ENCODE results near the gene CAMSAP1.

Gene CAMSAP1

DNA sequence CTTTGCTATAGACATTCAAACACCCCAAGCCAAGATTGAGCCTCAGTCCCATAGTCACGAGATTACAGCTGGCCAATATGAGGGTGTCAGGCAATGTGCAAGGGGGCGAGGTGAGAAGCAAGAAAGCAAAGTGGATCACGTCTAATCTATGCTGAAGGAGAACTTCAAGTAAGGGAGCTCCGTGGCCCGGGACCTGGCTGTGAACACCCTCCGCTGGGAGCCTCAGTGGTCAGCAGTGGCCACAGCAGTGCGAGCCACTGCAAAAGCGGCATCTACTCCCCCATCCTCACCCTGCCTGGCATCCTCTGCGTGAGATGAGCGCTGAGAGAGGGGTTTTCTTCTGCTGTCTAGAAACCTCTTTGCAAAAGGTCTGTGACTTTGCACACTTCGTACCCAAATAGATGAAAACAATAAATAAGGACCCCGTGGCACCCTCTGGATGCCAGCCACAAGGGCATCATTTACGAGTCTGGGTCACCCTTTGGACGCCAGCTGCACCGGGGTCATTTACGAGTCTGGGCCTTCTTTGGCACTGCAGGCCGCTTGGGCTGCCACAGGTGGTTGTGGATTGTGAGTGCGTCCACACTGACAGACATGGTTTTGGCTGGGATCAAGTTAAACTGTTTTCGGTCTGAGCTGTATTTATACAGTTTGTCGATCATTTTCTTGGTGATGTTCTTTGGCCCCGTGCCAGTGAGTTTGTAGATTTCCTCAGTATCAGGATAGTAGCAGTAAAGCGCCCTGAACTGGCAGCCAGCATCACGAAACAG is 96.4 kb downstream of the CAMSAP1 start:
- no peak overlapping the region for H3K4me3 ChIP-seq (ENCODE audit: low read length)
- TF ChIP-seq ZNF274 (IDR thresholded peaks at IDR 0.05; ENCODE audit: low read depth, low read length): no peak

DNA sequence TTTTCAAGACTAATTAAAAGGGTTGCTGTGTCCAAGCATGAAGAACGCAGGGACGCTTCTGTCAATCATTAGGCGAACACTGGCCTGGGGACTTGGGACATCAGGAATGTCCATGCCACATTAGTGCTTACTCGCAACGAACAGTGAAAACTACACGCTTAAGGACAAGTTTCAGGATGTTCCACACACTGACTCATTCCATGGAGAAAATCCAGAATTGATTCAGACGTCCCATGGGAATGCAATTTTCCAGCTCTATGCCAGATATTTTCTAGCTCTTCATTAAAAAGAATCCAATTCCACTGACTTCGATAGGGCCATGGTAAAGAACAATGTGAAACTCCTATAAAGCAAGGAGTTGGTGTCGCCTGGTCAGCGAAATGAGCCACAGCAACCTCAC is 98.2 kb downstream of the CAMSAP1 start:
- no peak overlapping the region for H3K4me3 ChIP-seq (ENCODE audit: low read length)
- no peak for TF ChIP-seq ZNF274 (IDR thresholded peaks at IDR 0.05; ENCODE audit: low read depth, low read length)

- TF ChIP-seq ZNF274 (IDR thresholded peaks at IDR 0.05; ENCODE audit: low read depth, low read length): no peak
- H3K4me3 ChIP-seq (ENCODE audit: low read length): no peak overlapping the region
Measured at GRCh38 chr9:135805422-135806022, 101.8 kb downstream of the CAMSAP1 start.

GRCh38 chr9:135804581-135805421 is 102.5 kb downstream of the CAMSAP1 start:
- H3K4me3 ChIP-seq (ENCODE audit: low read length): no peak overlapping the region
- no peak for TF ChIP-seq ZNF274 (IDR thresholded peaks at IDR 0.05; ENCODE audit: low read depth, low read length)

DNA sequence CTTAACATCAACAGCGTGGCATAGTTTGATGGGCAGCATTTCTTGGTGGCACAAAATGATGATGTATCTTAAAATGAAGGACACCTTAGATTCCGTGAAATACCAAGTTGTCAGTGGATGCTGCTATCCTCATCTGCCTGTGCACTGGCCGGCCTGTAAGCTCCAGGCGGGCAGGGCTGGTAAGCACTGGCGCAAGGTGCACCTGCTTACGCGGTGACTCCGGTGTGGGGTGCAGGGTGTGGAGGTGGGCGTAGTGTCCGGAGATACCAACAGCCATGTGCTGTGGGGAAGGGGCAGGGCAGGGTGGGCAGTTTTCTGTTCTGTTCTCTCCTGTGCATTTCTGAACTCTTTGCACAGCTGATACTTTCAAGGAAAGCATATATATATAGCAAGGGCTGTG is 103.9 kb downstream of the CAMSAP1 start:
- no peak for TF ChIP-seq ZNF274 (IDR thresholded peaks at IDR 0.05; ENCODE audit: low read depth, low read length)

GRCh38 chr9:135802876-135803419 is 104.4 kb downstream of the CAMSAP1 start:
- no peak overlapping the region for H3K4me3 ChIP-seq (ENCODE audit: low read length)
- TF ChIP-seq ZNF274 (IDR thresholded peaks at IDR 0.05; ENCODE audit: low read depth, low read length): no peak

More for the DNA sequence above, 103.9 kb downstream of the CAMSAP1 start:
- no peak overlapping the region for H3K4me3 ChIP-seq (ENCODE audit: low read length)

- no peak for TF ChIP-seq ZNF274 (IDR thresholded peaks at IDR 0.05; ENCODE audit: low read depth, low read length)
Measured at GRCh38 chr9:135801070-135801469, 106.3 kb downstream of the CAMSAP1 start.

DNA sequence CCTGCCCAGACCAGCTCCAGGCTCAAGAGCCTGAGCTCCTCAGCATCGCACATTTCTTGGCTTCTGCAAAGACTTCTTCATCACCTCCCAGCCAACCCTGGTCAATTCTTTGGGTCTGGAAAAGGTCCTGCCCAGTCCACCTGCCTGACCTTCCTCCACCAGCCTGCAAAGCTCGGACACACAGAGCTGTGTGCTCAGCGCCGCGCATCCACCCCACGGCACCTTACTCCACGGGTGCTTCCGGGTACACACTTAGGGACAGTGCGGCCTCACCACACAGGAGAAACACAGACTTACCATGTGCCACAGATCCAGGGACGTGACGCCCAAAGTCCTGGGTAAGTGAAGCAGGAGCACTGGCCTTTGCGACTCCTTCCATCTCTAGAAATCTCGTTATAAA is 108.1 kb downstream of the CAMSAP1 start:
- no peak overlapping the region for H3K4me3 ChIP-seq (ENCODE audit: low read length)
- no peak for TF ChIP-seq ZNF274 (IDR thresholded peaks at IDR 0.05; ENCODE audit: low read depth, low read length)

More at GRCh38 chr9:135801070-135801469, 106.3 kb downstream of the CAMSAP1 start:
- no peak overlapping the region for H3K4me3 ChIP-seq (ENCODE audit: low read length)

- no peak overlapping the region for H3K4me3 ChIP-seq (ENCODE audit: low read length)
- no peak for TF ChIP-seq ZNF274 (IDR thresholded peaks at IDR 0.05; ENCODE audit: low read depth, low read length)
Measured at GRCh38 chr9:135798263-135798585, 109.1 kb downstream of the CAMSAP1 start.

DNA sequence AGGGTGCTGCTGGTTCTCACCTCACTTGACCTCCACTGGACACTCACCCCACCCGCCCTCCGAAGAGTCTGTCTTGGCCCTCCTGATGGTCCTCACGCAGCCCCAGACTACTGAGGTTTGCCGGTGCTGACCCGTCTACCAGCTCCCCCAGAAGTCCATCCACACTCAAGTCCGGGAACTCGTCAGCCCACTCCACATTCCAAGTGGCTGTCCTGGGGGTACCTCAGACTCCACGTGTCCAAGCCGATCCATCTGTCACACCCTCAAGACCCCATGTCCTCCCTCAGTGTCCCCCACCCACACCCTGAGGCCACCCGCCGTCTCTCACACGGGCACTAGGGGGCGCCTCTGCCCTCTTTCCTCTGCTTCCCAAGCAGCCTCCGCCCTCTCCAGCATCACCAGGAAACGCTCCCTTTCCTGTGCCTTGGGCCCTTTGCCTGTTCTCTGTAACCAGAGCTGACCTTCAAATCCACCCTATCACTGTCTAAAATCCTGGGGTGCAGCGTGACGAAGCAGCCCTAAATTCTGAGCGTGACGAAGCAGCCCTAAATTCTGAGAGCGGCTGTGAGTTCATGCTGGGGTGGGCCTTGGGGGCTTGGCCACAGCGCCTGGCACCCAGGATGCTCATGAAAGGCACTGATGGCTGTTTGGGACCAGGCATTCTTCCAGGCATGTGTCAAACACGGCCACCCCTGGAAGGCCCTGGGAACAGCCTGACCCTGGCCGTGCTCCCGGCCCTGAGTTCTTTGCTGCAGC is 109.7 kb downstream of the CAMSAP1 start:
- TF ChIP-seq ZNF274 (IDR thresholded peaks at IDR 0.05; ENCODE audit: low read depth, low read length): no peak
- H3K4me3 ChIP-seq (ENCODE audit: low read length): no peak overlapping the region

DNA sequence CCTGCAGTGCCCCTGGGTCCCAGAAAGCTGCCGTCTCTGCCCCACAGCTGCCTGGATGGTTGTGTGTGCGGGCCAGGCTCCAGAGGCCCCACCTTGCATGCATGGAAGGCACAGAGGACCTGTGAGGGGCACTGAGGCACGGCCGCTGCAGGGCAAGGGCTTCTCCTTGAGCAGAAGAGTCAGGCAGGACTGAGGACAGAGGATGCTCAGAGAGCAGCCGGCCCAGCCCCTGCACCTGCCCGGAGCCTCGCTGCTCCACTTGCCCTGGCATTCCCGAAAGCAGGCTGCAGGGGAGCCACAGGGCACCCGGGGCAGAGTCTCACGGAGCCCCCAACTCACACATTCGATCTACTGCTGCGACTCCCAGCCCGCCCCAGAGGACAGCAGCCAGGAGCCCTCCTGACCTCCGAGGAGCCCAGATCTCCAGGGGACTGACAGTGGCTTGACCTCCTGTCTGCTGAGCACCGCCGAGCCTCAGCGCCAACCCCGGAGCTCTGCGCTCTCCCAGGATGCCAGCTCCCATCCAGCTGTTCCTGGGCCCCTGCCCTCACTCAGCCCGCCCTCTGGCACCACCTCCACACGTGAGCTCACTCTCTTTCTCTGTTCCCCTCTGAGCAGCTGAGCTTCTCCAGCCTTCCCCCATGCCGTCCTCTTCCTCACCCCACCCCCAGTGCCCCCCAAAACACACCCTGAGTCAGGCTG is 110.4 kb downstream of the CAMSAP1 start:
- no peak overlapping the region for H3K4me3 ChIP-seq (ENCODE audit: low read length)

GRCh38 chr9:135795391-135795790 is 112.0 kb downstream of the CAMSAP1 start:
- no peak overlapping the region for H3K4me3 ChIP-seq (ENCODE audit: low read length)

More for the DNA sequence above, 110.4 kb downstream of the CAMSAP1 start:
- TF ChIP-seq ZNF274 (IDR thresholded peaks at IDR 0.05; ENCODE audit: low read depth, low read length): no peak

GRCh38 chr9:135794361-135794885 is 112.9 kb downstream of the CAMSAP1 start:
- no peak for TF ChIP-seq ZNF274 (IDR thresholded peaks at IDR 0.05; ENCODE audit: low read depth, low read length)
- no peak overlapping the region for H3K4me3 ChIP-seq (ENCODE audit: low read length)

More at GRCh38 chr9:135795391-135795790, 112.0 kb downstream of the CAMSAP1 start:
- no peak for TF ChIP-seq ZNF274 (IDR thresholded peaks at IDR 0.05; ENCODE audit: low read depth, low read length)

Data from GM08714 (cell line).